HEK293T (cell line): ENCODE measurements around the gene BMP2.

Source experiments
- ARNT ChIP-seq: fragments of 450-650 bp; IDR thresholded peaks from 2 replicates; pipeline ENCODE4 v1.6.1; 2017; ENCODE audit warnings: mild to moderate bottlenecking
- BHLHE40 ChIP-seq: fragments of 450-650 bp; IDR thresholded peaks from 2 replicates; pipeline ENCODE4 v1.6.1; 2016; ENCODE audit warnings: mild to moderate bottlenecking, moderate library complexity, borderline replicate concordance
- FOXA1 ChIP-seq: fragments of 450-650 bp; IDR thresholded peaks from 2 replicates; pipeline ENCODE4 v1.6.1; 2016; ENCODE audit warnings: mild to moderate bottlenecking
- NFRKB ChIP-seq: fragments of 450-650 bp; IDR thresholded peaks from 2 replicates; pipeline ENCODE4 v1.6.1; 2016; ENCODE audit warnings: mild to moderate bottlenecking, moderate library complexity
- SP1 ChIP-seq: fragments of 450-650 bp; IDR thresholded peaks from 2 replicates; pipeline ENCODE4 v1.6.1; 2017
- TARDBP ChIP-seq: fragments of 450-650 bp; IDR thresholded peaks from 2 replicates; pipeline ENCODE4 v1.6.1; 2016

- TF ChIP-seq BHLHE40 (no peak), NFRKB (no peak), TARDBP (no peak), SP1 (no peak), ARNT (no peak), FOXA1 (no peak)
Measured at GRCh38 chr20:6768228-6769140, 998 bp downstream of the BMP2 start.
